Thyroid gland (tissue), 4 donors: ENCODE data around the gene SMG6.

ENCODE experiments used
- POLR2A ChIP-seq, 2 donors: fragments of 450-650 bp; IDR thresholded peaks; one replicate each; pipeline ENCODE4 v1.6.1; 2017; ENCODE audit warnings: antibody characterized with exemption in 2 of 2, mild to moderate bottlenecking in 2 of 2, moderate library complexity in 1 of 2
- TF ChIP-seq, protein P1 (sequence below), 6 experiments: fragments of 200-600 bp in 3 of 6; fragments of 450-650 bp in 3 of 6; sonication (generic) in 3 of 6; IDR thresholded peaks; one replicate each; pipeline ENCODE4 v1.5.1; 2016 to 2019; ENCODE audit warnings: antibody characterized with exemption in 6 of 6, mild to moderate bottlenecking in 2 of 6, inconsistent platforms in 1 of 6, moderate library complexity in 1 of 6

DNA sequence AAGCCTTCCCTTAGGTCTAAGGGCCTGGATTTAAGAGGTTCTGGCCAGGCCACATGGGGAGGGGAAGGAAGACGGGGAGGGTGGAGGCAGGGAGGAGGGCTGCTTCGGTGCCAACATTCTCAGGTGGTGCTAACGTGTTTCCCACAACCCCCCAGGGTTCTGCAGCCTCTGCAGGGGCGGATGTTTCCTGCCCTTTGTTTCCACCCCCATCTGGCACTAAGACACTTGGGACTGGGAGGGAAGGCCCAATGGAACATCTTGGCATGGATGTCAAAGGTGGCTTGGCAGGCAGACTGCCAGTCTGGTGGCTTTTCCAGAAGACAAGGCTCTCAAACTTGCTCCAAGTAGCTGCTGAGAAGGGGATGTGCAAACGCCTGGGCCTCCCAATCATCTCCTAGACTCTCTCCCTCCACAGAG, 236.0 kb downstream of the SMG6 start:
- TF ChIP-seq, protein P1, sequence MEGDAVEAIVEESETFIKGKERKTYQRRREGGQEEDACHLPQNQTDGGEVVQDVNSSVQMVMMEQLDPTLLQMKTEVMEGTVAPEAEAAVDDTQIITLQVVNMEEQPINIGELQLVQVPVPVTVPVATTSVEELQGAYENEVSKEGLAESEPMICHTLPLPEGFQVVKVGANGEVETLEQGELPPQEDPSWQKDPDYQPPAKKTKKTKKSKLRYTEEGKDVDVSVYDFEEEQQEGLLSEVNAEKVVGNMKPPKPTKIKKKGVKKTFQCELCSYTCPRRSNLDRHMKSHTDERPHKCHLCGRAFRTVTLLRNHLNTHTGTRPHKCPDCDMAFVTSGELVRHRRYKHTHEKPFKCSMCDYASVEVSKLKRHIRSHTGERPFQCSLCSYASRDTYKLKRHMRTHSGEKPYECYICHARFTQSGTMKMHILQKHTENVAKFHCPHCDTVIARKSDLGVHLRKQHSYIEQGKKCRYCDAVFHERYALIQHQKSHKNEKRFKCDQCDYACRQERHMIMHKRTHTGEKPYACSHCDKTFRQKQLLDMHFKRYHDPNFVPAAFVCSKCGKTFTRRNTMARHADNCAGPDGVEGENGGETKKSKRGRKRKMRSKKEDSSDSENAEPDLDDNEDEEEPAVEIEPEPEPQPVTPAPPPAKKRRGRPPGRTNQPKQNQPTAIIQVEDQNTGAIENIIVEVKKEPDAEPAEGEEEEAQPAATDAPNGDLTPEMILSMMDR (IDR thresholded peaks at IDR 0.05), result no peak
- no peak for TF ChIP-seq POLR2A (IDR thresholded peaks at IDR 0.05)
